ENCODE data around the gene TSHZ2.

GRCh38 chr20:53265304-53265875 is 293.2 kb downstream of the TSHZ2 start:
- TF ChIP-seq POLR2A (IDR thresholded peaks at IDR 0.05), result no peak
- no peak for TF ChIP-seq CTCF (IDR thresholded peaks at IDR 0.05)

All from testis (tissue), 2 donors.